NCI-H2227 treated with DMSO at 0.1 percent for 48 hours (cell line): ENCODE measurements around the gene CLUH.
"Not testable (repeated sequence)": the region's sequence is repeated elsewhere in the genome, so short reads cannot be mapped to it uniquely, and the experiment has no call there.

ENCODE experiments used
- DNase-seq: peaks from one replicate; lab custom pipeline; 2025; lab: John Stamatoyannopoulos, UW

CLUH gene

GRCh38 chr17:2701161-2701995 lies 10.2 kb downstream of the CLUH start:
- no peak for DNase-seq

DNA sequence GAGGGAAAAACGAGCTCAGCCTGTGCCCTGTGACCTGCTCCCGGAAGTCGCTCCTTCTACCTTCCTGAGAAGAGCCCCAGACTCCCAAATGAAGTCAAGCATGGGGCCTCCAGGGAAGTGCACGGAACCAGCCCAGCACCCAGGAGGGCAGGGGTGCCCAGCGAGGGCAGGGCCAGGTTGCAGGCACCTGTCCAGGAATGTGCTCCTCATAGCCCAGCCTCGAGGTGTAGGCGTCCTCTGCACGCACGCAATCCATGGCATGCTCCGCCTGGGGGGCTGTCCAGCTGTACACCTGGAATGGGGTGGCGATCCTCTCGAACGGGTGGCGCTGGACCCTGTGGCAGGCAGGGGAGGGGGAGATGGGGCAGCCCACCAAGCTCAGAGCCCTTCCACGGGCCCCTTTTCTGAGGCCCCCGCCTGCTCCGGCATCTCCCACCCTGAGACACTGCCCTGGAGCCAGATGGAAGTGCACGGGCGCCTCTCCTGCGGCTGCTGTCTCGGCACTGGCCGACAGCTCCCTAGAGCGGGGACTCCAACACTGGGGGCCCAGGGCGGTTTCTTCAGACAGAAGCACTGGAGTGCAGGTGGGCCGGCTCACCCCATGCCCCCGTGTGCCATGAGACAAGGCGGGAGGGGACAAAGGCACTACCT lies 10.9 kb downstream of the CLUH start:
- DNase-seq, result peak; percentile 97

DNA sequence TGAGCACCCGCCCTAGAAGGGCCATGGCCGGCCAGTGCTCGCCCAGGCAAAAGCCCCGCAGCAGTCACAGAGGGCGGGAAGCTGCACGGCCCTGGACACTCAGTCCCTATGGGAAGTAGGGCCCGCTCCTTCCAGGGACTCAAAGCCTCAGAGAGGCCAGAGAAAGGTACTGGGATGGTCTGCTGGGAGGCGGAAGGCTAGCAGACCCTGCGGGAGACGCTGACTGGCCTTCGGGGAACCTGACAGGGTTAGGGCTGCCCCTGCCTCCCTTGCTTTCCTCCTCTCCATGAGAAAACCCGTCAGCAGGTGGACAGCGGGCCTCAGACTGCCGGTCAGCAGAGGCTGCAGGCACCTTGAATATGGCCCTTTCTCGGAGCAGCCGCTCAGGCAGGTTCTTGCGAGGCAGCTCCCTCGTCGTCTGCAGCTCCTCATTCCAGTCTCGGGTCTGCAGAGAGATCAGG lies 11.5 kb downstream of the CLUH start:
- DNase-seq, result no peak

DNA sequence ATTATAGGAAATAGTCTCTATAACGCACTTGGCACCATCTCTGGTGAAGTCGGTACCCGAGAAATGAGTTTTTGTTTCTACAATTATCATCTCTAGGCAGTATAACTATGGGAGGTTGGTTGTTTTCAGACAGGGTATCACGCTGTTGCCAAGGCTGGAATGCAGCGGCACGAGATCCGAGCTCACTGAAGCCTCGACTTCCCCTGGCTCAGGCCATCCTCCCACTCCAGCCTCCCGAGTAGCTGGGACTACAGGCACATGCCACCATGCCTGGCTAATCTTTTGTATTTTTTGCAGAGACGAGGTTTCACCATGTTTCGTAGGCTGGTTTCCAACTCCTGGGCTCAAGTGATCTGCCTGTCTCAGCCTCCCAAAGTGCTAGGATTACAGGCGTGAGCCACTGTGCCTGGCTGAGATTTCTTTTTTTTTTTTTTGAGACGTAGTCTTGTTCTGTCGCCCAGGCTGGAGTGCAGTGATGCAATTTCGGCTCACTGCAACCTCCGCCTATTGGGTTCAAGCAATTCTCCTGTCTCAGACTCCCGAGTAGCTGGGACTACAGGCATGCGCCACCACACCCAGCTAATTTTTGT lies 12.3 kb downstream of the CLUH start:
- DNase-seq, result not testable (repeated sequence)

GRCh38 chr17:2697611-2698162 lies 13.9 kb downstream of the CLUH start:
- DNase-seq, result no peak

DNA sequence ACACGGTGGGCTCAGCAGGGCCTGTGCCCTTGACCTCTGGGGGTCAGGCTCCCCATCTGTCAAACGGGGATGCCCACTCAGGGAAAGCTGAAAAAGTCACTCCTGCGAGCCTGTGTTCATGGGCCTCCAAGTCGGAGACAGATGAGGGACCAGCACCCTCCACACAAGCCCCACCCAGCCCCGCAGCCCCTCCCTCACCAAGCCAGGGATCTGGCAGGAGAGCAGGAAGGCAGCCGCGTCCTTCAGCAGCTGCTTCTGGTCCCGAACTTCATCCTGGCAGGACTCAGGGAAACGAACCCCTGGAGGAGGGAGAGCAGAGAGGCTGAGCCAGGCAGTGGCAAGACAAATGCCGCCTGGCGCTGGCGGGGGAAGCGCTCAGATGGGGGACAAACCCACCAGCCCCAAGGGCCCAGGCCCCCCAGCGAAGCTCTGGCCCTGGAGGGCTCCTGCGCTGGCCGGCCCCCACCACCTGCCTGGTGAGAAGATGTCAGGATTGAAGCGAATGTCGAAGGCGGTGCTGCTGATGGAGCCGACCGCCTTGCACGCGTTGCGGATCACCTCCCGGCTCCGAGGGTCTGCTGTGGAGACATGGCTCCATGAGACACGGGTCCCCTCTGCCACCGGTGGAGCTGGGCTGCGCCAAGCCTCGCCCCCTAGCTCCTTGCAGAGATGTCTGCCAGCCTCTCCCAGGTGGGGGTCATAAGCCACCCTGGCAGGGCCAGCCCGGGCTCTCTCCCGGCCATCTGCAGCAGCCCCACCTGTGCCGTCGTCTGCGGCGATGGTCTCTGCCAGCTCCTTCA lies 15.4 kb downstream of the CLUH start:
- no peak for DNase-seq

GRCh38 chr17:2695243-2695960 lies 16.2 kb downstream of the CLUH start:
- no peak for DNase-seq

DNA sequence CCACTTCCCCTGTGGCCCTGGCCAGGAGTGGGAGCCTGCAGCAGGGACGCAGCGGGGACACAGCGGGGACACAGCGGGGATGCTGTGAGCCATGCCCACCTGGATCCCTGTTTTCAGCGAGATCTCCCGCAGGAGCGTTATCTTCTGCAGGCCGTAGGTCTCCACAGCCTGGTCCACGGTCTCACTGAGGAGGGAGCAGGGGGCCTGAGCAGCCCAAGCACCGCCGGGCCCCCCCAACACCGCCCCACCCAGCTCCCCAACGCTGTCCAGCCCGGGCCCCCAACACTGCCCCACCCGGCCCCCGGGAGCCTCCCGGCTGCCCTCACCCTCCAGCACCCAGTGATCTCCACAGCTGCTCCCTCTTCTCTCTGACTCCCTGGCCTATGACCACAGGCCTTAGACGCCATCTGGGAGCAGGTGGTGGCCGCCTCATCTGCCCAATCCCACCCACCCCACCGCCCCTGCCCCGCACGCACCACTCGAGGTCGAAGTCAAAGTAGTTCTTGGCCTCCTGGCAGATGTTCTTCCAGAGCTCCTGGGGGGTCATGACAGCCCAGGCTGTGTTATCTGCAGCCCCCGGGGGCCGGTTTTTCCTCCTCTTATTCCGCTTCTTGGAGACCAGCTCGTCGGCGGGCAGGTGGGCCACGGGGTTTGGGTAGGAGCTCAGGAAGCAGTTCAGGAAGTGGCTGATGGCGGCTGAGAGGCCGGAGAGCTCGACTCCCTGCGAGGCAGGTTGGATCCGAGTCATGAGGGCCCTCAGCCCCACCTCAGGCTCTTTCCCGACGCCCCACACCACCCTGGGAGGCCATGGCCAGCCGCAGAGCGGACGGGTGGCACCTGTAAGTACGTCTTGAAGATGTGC lies 17.0 kb downstream of the CLUH start:
- no peak for DNase-seq

DNA sequence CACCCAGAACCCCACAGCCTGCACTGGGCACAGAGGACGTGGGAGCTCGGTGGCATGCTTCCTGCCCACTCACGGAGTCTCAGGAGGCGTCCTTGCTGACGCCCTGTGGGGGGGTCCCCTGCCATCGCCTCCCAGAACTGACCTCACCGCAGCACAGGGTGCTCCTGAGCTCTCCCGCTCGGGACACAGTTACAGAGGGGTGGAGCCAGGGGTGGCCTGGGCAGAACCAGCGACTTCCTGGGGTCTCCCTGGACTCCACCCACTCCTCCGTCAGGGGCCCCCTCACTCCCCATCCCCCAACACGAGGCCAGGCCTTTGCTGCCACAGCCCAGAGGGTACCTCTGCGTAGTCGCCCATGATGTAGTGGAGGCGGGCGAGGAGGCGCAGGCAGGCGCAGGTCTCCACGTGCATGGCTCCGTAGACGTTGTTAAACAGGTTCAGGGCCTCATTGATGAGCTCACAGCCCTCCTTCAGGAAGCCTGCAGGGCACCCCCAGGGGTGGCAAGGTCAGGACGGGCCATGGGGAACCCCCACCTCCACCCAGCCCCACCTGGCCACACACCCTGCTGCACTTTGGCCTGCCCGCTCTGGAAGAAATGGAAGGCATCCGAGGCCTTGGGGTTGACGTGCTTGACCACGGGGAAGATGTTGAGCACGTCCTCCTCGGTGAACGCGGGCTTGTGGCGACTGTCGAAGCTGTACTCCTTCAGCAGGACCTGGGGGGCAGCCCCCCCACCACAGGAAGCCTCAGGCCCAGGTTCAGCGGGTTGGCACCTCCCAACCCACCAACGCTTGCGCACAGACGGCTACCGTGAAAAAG lies 17.8 kb downstream of the CLUH start:
- DNase-seq, result no peak

DNA sequence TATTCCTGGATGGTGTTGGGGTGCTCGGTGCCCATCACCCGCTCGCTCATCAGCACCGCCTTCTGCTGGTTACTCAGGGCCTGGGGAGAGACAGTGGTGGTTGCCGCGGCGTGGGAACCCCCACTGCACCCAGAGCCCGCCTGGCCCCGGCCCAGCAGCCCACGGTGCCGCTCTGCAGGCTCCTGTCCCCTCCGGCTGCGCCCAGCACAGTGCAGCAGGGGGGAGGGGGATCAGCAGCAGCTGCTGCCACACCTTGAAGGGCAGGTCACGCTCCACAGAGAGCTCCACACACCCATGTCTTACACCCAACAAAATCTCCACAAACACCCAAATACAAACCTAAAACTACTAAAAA lies 18.8 kb downstream of the CLUH start:
- DNase-seq, result no peak

GRCh38 chr17:2691965-2692780 lies 19.4 kb downstream of the CLUH start:
- DNase-seq, result no peak

GRCh38 chr17:2691069-2691871 lies 20.3 kb downstream of the CLUH start:
- no peak for DNase-seq

- no peak for DNase-seq
Observed at GRCh38 chr17:2690165-2691068, 21.1 kb downstream of the CLUH start.

DNA sequence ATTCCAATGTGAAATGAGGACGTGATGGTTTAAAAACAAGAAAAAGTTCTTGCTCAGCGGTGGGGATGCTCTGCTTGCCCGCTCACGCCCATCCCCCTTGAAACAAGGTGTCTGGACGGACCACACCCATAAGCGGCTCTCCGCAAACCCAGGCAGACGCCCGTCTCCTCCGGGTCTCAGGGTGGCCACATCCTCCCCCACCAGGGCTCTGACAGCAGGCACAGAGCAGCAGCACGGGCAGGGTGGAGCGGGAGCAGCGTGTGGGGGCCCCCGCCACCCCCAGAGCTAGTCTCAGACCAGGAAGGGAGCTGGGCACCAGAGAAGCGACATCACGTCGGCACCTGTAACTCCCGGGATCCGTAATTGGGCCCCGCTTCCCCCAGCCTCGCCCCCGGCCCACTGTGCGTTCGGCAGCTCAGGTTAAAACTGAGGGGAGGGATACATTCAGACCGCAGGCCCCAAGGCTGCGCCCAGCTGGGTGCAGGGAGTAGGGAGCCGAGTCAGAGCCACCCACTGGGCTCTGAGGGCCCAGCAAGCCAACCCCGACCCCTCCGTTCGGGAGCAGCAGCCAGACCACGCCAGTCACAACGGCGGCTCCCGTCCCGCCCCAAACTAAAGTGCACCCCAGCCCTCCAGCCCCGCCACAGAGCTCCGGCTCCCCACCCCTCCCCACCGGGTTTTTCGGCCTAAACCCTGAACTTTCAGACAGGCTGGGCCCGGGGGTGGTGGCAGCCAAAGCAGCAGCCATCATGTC lies 22.0 kb downstream of the CLUH start:
- DNase-seq, result no peak

DNA sequence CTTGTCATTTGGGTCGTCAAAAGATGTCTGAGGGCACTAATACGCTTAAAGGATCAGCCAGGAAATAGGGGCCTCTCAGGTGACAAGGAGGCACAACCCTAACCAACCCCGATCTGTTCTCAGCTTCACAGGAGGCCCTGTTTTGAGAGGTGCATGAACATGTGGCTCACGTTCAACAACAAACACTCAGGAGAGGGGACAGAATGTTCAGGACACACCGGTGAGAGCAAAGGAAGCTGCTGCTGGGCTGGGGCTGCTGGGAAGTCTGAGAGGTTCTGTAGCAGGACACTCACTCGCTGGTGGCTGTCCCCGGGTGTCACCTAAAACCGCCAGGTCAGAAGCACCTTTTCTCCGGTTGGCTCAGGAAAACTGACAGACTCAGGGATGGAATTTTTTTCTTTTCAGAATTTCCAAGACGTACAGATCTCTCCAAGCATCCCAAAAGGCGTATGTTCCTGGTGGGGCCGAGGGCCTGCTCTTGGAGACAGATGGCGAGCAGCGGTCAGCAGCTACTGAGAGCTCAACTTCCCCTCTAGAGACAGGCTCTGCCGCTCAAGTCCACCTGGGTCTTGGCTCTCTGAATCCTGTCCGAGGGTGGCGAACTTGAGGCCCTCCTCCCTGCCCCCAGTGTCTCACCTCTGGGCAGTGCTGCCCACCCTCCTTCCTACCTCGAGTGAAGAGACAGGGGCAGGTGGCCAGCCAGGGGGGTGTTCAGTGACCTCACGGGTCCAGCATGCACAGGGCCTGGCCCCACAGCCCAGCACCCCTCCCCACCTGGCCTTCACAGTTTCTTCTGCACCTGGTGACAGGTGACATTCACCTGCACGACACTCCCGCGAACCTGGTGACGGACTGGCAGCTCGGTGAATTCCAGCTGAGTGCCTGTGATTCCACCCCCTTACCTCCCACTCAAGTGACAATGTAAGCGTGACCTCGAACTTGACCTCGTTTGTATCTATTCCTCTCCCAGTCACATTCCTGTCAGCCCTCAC lies 22.9 kb downstream of the CLUH start:
- DNase-seq, result no peak
